B cell (primary cell): ENCODE data around the gene SLC25A31.

Experiments used
- CTCF ChIP-seq: fragments of 200-600 bp; IDR thresholded peaks from one replicate; pipeline ENCODE4 v1.8.0; 2022; ENCODE audit warnings: antibody characterized with exemption, mild to moderate bottlenecking
- EZH2 ChIP-seq: IDR thresholded peaks from 2 replicates; pipeline ENCODE4 v1.6.1; 2012; ENCODE audit warnings: borderline replicate concordance, low read depth, mild to moderate bottlenecking, moderate library complexity, low read length; ENCODE audit not compliant: insufficient read depth, poor library complexity, severe bottlenecking

DNA sequence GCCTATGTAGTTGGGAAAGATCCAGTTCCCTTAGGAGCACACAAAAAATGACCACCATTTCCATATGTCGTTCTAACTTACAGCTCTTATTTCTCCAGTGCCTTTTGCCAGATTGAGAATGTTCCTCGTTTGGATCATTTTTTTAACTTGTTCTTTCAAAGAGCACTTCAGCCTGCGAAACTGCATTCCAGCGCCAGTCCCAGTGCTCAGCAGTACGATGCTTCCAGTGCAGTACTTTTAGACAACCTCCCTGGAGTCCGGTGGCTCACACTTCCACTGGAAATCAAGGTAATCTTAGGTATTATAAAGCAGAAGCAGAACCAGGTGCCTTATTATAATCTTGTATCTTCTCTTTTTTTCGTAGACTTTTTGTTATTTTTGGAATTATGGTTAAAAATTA, 42.6 kb upstream of the SLC25A31 start:
- TF ChIP-seq CTCF = no peak
- no peak for TF ChIP-seq EZH2
